ENCODE results near the gene ZNF599.
"Not testable (repeated sequence)": the region's sequence is repeated elsewhere in the genome, so short reads cannot be mapped to it uniquely, and the experiment has no call there.

ZNF599 gene

DNA sequence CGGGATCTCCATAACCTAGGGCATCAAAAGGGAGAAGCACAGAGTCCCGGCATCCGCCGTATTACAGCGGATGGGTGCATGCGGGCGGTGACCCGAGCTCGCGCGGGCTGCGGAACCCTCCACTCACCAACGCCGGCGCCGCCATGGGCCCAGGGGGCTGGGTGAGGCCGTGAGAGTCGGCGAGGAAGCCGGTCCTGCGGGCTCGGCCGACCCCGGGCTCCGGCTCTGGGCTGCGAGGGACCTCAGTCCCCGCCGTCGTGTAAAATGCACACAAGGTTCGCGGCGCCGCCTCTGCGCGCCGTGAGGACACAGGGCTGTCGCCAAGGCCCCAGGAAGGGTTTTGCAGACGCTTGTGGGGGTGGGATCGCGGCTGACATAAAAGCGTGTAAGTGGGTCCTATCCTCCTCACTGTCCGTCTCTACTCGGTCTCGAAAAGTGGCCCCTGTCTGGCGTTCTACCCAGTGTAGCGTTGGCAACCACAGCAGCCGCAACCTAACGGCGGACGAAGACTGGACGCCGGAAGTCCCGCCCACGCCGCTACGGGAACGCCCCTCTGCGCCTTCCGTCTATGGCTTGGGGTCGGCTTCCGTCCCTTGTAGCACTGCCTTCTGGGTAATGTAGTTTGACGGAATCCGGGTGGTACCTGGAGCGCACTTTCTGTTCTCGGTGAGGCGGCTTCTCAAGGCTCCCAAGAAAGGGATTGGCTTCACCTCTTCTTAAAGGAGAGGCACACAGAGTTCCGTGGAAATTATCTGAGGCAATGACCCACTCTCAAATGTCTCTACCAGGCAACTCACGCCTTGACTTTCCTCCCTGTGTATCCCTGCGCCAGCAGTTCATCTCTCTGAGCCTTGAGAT is at the start of gene ZNF599:
ZNF599 (minus strand) TSS at position 519 of the 858 bp plus-strand sequence; CDS start at position 145, 374 bp downstream.
- peak; percentile 91 for DNase-seq (ENCODE audit: extremely low spot score)
- TF ChIP-seq, protein P1, sequence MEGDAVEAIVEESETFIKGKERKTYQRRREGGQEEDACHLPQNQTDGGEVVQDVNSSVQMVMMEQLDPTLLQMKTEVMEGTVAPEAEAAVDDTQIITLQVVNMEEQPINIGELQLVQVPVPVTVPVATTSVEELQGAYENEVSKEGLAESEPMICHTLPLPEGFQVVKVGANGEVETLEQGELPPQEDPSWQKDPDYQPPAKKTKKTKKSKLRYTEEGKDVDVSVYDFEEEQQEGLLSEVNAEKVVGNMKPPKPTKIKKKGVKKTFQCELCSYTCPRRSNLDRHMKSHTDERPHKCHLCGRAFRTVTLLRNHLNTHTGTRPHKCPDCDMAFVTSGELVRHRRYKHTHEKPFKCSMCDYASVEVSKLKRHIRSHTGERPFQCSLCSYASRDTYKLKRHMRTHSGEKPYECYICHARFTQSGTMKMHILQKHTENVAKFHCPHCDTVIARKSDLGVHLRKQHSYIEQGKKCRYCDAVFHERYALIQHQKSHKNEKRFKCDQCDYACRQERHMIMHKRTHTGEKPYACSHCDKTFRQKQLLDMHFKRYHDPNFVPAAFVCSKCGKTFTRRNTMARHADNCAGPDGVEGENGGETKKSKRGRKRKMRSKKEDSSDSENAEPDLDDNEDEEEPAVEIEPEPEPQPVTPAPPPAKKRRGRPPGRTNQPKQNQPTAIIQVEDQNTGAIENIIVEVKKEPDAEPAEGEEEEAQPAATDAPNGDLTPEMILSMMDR (IDR thresholded peaks at IDR 0.05; ENCODE audit: control extremely low read depth, extremely low read depth, low read depth, missing control alignments) = no peak
- ChIA-PET POLR2A (no interaction called here), CTCF (interaction anchor here (0.9 kb wide), 1 partner anchor 34 kb away, joined by 3 read pairs; no protein-coding TSS in a partner anchor)

DNA sequence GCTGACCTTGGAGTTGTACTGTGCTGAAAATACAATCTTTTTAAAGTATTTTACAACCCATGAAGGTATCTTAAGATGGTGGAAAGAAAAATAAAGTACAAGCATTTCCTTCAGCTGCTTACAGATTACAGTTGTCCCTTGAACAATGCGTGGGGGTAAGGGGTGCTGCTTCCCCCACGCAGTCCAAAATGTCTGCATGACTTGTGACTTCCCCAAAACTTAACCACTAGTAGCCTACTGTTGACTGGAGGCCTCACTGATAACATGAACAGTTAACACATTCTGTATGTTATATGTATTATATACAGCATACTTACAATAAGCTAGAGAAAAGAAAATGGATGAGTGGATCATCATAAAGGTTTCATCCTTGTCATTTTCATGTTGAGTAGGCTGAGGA is 45.3 kb upstream of the ZNF599 start:
- ChIA-PET POLR2A (no interaction called here), CTCF (no interaction called here)
- no peak for DNase-seq (ENCODE audit: extremely low spot score)

DNA sequence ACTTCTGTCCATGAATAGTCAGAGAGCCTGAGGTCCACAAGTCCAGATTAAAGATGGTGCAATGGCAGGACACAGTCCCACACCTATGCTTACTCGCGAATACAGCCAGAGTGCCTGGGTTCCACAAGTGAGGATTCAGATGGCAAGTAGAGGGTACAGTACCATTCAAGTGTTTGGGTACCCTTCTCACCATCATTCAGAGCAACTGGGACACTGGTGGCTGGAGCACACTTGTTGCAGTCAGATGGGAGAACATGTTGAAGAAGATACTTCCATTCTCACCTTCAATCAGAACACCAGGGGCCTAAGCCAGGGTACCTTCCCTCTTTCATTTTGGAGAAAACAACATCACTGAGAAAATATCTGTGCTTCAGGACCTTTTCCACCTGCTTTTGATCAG is 43.7 kb upstream of the ZNF599 start:
- DNase-seq (ENCODE audit: extremely low spot score) = no peak
- TF ChIP-seq, protein P1 (IDR thresholded peaks at IDR 0.05; ENCODE audit: control extremely low read depth, extremely low read depth, low read depth, missing control alignments) = no peak
- POLR2A ChIA-PET = no interaction called here
- CTCF ChIA-PET = no interaction called here

More for the DNA sequence above, 45.3 kb upstream of the ZNF599 start:
- TF ChIP-seq, protein P1 (IDR thresholded peaks at IDR 0.05; ENCODE audit: control extremely low read depth, extremely low read depth, low read depth, missing control alignments) = no peak

DNA sequence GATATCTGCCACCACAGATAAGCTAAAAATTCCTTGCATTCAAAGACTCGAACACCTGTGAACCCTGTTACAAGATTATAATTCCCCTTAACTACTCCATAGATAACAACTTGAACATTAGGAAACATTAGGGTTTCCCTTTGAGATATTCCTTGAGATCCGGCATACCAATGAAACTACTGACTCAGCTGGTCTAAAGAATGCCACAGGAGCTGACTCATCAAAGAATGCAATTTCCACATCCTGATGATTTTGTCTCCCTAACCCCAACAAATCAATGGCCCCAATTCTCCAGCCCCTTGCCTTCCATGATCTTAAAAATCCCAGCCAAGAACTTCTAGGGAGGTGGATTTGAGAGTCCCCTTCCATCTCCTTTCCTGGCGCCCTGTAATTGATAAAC is 35.6 kb upstream of the ZNF599 start:
- CTCF ChIA-PET = no interaction called here
- POLR2A ChIA-PET = no interaction called here
- TF ChIP-seq, protein P1 (IDR thresholded peaks at IDR 0.05; ENCODE audit: control extremely low read depth, extremely low read depth, low read depth, missing control alignments) = no peak
- DNase-seq (ENCODE audit: extremely low spot score) = no peak

DNA sequence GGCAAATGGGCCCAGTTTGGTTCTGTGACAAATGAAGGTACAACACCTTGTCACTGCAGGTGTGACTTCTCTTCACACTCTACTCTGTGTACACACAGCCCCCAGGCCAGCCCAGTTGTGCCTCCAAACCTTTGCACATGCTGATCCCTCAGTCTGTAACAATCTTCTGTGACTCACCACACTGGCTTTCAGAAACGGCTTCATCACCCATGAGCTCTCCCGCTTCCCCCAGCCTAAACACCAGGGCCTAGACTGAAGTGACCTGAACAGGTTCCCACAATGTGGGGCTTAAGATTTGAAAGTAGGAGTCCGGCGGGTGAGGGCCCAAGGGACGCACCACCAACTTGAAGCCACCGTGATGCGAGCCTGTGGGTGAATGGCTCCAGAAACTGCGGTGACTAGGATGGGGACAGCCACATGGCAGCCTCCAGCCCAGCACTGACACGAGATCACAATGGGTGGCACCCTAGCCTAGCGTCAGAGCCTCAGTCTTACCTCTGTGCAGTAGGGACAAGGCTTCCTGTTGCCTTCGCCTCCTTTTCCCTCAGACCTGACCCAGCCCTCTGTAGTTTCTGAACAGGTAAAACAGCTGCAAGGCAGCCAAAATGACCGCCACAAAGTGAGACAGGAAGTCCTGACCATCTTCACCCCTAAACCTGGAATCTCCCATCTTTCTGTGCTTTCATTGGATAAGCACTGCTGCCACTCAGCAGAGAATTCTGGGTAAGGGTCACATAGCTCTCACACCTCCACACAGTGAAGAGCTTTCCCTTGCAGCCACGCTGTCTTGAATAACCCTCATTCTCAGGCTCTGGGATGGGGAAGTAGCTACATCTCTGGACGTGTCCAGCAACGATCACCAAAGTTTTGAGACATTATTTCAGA is 34.2 kb upstream of the ZNF599 start:
- ChIA-PET POLR2A (no interaction called here), CTCF (no interaction called here)
- DNase-seq (ENCODE audit: extremely low spot score) = no peak
- TF ChIP-seq, protein P1 (IDR thresholded peaks at IDR 0.05; ENCODE audit: control extremely low read depth, extremely low read depth, low read depth, missing control alignments) = no peak

DNA sequence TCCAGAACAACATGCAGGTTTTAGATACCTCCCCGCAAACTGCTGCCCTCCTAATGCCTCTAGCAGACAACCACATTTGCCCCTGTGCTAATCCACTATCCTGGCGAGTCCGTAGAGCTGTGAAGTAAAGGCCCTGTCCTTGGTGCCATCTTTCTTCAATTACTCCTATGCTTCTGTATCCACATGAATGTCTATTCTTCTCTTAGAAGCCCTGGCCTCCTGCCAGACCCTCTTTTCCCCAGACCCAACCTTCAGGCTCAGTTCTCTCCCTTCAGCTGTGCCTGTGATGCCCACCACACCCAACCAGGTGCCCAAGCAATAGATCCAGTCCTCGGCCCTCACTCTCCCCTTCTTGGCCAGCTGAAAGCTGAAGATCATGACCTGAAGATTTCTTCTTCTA is 31.1 kb upstream of the ZNF599 start:
- POLR2A ChIA-PET = no interaction called here
- CTCF ChIA-PET = no interaction called here
- DNase-seq (ENCODE audit: extremely low spot score) = no peak
- TF ChIP-seq, protein P1 (IDR thresholded peaks at IDR 0.05; ENCODE audit: control extremely low read depth, extremely low read depth, low read depth, missing control alignments) = no peak

DNA sequence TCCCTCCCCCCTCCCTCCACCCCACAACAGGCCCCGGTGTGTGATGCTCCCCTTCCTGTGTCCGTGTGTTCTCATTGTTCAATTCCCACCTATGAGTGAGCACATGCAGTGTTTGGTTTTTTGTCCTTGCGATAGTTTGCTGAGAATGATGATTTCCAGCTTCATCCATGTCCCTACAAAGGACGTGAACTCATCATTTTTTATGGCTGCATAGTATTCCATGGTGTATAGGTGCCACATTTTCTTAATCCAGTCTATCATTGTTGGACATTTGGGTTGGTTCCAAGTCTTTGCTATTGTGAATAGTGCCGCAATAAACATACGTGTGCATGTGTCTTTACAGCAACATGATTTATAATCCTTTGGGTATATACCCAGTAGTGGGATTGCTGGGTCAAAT is 23.9 kb upstream of the ZNF599 start:
- DNase-seq (ENCODE audit: extremely low spot score) = not testable (repeated sequence)
- POLR2A ChIA-PET = interaction anchor here (0.5 kb wide), 1 partner anchor 190 kb away, joined by 3 read pairs; no protein-coding TSS in a partner anchor

More for the DNA sequence above, 23.9 kb upstream of the ZNF599 start:
- CTCF ChIA-PET = not testable (repeated sequence)
